ENCODE data around the gene CA10. TPM values are rescaled to one million over a fixed set of nuclear protein-coding genes. Genes with fewer than 3 reads are reported as not detected.

CA10 gene
- total RNA-seq, 1 donor from 2014 or later, result 0.20 TPM

DNA sequence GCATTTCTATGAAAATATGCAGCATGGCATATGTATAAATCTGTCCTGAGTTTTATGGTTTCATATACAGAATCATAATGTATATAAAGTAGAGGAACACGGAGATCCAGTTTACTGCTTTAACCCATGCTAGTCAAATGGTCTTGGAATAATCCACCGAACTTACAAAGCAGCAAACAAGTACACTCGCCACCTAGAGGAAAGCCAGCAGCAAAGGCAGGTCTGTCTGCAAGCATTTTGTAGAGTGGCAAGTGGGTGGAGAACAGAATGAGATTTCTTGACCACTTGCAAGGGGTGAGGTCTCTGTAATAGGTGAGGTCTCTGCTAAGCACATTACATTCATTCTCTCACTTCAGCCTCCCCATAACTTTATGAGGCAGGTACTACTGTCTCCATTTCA, 308.3 kb downstream of the CA10 start:
- no peak overlapping the region for H3K4me3 Mint-ChIP-seq
- DNase-seq (ENCODE audit: low spot score in 2 of 2, unreplicated experiment in 2 of 2), result no peak
- H3K9me3 Mint-ChIP-seq, result no peaks in the 10 kb centered on the region
- no peaks in the 10 kb centered on the region for H3K36me3 Mint-ChIP-seq
- H3K4me1 Mint-ChIP-seq, result no peaks in the 10 kb centered on the region
- H3K27ac Mint-ChIP-seq, result no peak overlapping the region
- H3K27me3 Mint-ChIP-seq (ENCODE audit: low read depth), result peaks cover 66% of the 10 kb centered on the region
- TF ChIP-seq CTCF (IDR thresholded peaks at IDR 0.05; ENCODE audit: unreplicated experiment), result no peak

DNA sequence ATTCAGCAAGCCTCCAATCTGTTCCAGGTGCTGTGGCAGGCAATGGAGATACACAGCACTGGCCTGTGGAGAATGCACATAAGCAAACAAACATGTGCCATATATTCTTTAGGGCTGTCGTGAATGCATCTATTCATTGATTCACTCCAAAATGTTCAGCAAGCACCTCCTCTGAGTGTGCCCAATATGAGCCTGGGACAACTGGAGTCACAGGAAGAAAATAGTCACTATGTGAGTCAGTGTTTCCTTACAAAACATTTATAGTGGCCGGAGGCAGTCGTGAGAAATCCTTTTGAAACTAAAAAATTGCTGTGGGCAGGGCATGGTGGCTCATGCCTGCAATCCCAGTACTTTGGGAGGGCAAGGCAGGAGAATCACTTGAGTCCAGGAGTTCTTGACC, 310.1 kb downstream of the CA10 start:
- no peak overlapping the region for H3K27ac Mint-ChIP-seq
- peaks cover 59% of the 10 kb centered on the region for H3K27me3 Mint-ChIP-seq (ENCODE audit: low read depth)
- no peak for TF ChIP-seq CTCF (IDR thresholded peaks at IDR 0.05; ENCODE audit: unreplicated experiment)
- no peak for DNase-seq (ENCODE audit: low spot score in 2 of 2, unreplicated experiment in 2 of 2)
- H3K4me3 Mint-ChIP-seq, result no peak overlapping the region
- H3K9me3 Mint-ChIP-seq, result no peaks in the 10 kb centered on the region
- H3K4me1 Mint-ChIP-seq, result no peaks in the 10 kb centered on the region
- no peaks in the 10 kb centered on the region for H3K36me3 Mint-ChIP-seq

- Mint-ChIP-seq H3K9me3 (no peaks in the 10 kb centered on the region), H3K4me1 (no peaks in the 10 kb centered on the region), H3K27me3 (ENCODE audit: low read depth) (peaks cover 64% of the 10 kb centered on the region), H3K4me3 (no peak overlapping the region), H3K36me3 (no peaks in the 10 kb centered on the region), H3K27ac (no peak overlapping the region)
- TF ChIP-seq CTCF (IDR thresholded peaks at IDR 0.05; ENCODE audit: unreplicated experiment), result no peak
- no peak for DNase-seq (ENCODE audit: low spot score in 2 of 2, unreplicated experiment in 2 of 2)
Measured at GRCh38 chr17:51846566-51846965, 311.9 kb downstream of the CA10 start.

GRCh38 chr17:51845776-51846175, 312.7 kb downstream of the CA10 start:
- peaks cover 65% of the 10 kb centered on the region for H3K27me3 Mint-ChIP-seq (ENCODE audit: low read depth)
- H3K27ac Mint-ChIP-seq, result no peak overlapping the region
- H3K4me1 Mint-ChIP-seq, result no peaks in the 10 kb centered on the region
- DNase-seq (ENCODE audit: low spot score in 2 of 2, unreplicated experiment in 2 of 2), result no peak
- H3K9me3 Mint-ChIP-seq, result no peaks in the 10 kb centered on the region
- H3K36me3 Mint-ChIP-seq, result no peaks in the 10 kb centered on the region
- no peak overlapping the region for H3K4me3 Mint-ChIP-seq
- TF ChIP-seq CTCF (IDR thresholded peaks at IDR 0.05; ENCODE audit: unreplicated experiment), result no peak

GRCh38 chr17:51842763-51843162, 315.8 kb downstream of the CA10 start:
- no peaks in the 10 kb centered on the region for H3K4me1 Mint-ChIP-seq
- H3K27me3 Mint-ChIP-seq (ENCODE audit: low read depth), result peaks cover 58% of the 10 kb centered on the region
- no peak for DNase-seq (ENCODE audit: low spot score in 2 of 2, unreplicated experiment in 2 of 2)
- no peaks in the 10 kb centered on the region for H3K9me3 Mint-ChIP-seq
- H3K27ac Mint-ChIP-seq, result no peak overlapping the region
- H3K36me3 Mint-ChIP-seq, result no peaks in the 10 kb centered on the region
- no peak for TF ChIP-seq CTCF (IDR thresholded peaks at IDR 0.05; ENCODE audit: unreplicated experiment)
- no peak overlapping the region for H3K4me3 Mint-ChIP-seq

GRCh38 chr17:51841669-51842068, 316.8 kb downstream of the CA10 start:
- peaks cover 50% of the 10 kb centered on the region for H3K27me3 Mint-ChIP-seq (ENCODE audit: low read depth)
- DNase-seq (ENCODE audit: low spot score in 2 of 2, unreplicated experiment in 2 of 2), result no peak
- H3K36me3 Mint-ChIP-seq, result no peaks in the 10 kb centered on the region
- no peaks in the 10 kb centered on the region for H3K9me3 Mint-ChIP-seq
- H3K4me3 Mint-ChIP-seq, result no peak overlapping the region
- no peaks in the 10 kb centered on the region for H3K4me1 Mint-ChIP-seq
- no peak for TF ChIP-seq CTCF (IDR thresholded peaks at IDR 0.05; ENCODE audit: unreplicated experiment)
- H3K27ac Mint-ChIP-seq, result no peak overlapping the region

Data from mesothelial cell of epicardium (in vitro differentiated cells).